Measurements from ENCODE around the gene CHRND.

CHRND gene

DNA sequence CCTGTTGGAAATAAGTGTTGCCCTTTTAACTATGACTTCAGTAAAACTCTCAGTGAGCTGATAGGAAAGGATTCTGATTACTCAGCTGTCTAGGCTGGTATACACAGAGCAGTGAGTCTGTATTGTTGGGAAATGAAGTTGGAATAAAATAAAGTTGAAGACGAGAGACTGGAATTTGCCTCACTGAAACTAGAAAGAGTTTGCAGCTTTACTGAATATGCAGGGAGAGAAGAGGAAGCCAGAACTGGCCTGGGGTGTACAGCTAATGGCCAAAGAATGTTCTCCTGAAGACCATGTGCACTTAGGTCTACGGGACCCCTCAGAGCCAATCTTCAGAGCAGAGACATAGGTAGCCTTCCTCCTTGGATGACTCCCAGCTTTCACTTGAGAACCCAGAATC, 51.0 kb downstream of the CHRND start:
- DNase-seq: no peak

DNA sequence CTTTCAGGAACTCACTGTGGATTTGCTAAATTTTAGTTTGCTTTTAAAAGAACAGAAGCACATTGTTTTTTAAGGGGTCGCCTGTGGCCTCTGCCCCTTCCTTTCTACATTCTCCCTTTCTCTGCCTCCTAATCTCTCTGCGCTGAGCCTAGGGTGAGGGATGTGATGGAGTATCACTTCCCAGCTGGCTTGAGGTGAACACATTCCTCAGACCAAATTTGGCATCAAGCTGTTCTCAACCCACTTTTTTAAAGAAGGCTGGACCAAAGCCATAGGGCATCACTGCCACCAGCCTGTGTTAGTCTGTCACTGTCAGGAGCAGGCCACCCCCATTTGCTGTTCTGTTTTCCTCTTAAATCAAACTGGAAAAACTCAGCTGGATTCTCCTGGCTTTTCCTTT, 51.9 kb downstream of the CHRND start:
- no peak for DNase-seq

DNA sequence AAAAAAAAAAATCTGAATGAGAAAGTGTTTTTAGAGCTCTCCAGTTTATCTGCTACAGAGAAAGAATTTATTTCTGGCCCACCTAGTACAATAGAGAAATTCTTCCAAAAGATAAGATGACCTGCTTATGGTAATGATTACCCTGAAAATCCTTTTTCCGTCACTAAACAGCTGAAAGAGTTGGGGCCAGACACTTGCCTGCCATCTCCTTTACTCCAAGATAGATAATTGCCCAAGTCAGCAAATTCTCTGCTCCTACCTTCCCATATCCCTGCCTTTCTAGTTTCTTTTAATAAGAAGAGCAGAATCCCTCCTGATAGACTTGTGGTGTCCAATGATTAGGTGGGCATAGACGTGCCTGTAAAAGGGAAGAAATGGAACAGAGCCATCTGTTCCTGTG, 52.7 kb downstream of the CHRND start:
- DNase-seq: no peak

DNA sequence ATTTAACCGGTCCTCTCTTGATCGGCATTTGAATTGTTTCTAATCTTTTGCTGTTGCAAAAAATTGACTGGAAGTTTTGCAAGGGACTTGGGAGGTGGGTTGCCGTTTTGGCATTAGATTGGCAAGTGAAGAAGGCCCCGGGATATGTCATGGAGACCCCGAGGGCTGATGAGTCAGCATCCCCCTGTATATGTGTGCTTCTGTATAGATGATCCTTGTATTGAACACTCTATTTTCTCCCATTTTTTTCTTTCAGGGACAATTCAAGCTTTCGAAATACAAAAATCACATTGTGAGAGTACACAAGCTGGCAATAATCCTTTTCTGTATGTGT, 54.7 kb downstream of the CHRND start:
- no peak for DNase-seq

DNA sequence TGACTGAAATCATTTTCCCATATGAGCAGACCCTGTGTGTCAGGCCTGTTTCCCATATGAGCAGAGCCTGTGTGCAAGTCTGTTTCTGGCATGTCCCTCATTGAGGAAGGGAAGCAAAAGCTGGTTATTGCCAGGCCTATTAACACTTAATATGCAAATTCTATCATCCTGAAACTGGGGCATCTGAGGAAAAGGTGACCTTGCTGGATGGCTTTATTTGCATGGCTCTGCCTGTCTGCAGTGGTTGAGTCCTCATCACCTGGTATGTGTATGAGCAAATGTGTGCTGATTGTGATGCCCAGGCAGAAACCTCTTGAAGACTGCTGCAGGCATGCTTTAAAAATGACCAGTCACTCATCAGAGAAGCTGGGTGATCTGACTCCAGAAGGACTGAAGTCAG, 55.8 kb downstream of the CHRND start:
- DNase-seq: no peak

DNA sequence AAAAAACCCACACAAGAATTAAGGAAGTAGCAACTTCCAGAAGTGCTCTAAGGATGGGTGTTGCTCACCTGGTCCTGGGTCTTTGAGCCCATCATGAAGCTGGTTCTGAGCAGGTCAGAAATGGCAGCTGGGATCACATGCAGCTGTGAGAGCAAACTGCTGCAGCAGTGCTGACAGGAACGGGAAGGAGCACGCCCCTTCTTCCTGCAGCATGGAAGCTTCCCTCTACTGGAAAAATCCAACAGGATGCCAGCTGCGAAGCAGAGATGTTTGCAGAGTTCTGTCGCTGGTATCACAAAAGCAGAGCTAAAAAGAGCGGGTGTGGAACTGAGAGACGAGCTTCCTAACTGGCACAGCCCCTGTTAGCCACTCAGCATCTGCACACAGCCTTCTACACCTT, 58.3 kb downstream of the CHRND start:
- no peak for DNase-seq
